Stimulated activated naive CD8-positive, alpha-beta T cell treated with anti-CD3 and anti-CD28 coated beads, Interleukin-15, Interleukin-2, amounts not matched to agents 100 ng/mL and 50 ng/mL, for 24 hours (primary cell): ENCODE data around the gene WSCD1.

ENCODE experiments used
- H3K27ac Mint-ChIP-seq: one replicate; pipeline ENCODE4 v1.8.0; 2021; ENCODE audit warnings: mild to moderate bottlenecking, mixed read lengths
- H3K27me3 Mint-ChIP-seq: one replicate; pipeline ENCODE4 v1.8.0; 2021; ENCODE audit warnings: mixed read lengths
- H3K36me3 Mint-ChIP-seq: one replicate; pipeline ENCODE4 v1.8.0; 2021; ENCODE audit warnings: low read depth, mixed read lengths
- H3K4me1 Mint-ChIP-seq: one replicate; pipeline ENCODE4 v1.8.0; 2021; ENCODE audit warnings: low read depth, mixed read lengths
- H3K4me3 Mint-ChIP-seq: one replicate; pipeline ENCODE4 v1.8.0; 2021; ENCODE audit warnings: mild to moderate bottlenecking, mixed read lengths
- H3K9me3 Mint-ChIP-seq: one replicate; pipeline ENCODE4 v1.8.0; 2021; ENCODE audit warnings: mixed read lengths

Gene WSCD1

DNA sequence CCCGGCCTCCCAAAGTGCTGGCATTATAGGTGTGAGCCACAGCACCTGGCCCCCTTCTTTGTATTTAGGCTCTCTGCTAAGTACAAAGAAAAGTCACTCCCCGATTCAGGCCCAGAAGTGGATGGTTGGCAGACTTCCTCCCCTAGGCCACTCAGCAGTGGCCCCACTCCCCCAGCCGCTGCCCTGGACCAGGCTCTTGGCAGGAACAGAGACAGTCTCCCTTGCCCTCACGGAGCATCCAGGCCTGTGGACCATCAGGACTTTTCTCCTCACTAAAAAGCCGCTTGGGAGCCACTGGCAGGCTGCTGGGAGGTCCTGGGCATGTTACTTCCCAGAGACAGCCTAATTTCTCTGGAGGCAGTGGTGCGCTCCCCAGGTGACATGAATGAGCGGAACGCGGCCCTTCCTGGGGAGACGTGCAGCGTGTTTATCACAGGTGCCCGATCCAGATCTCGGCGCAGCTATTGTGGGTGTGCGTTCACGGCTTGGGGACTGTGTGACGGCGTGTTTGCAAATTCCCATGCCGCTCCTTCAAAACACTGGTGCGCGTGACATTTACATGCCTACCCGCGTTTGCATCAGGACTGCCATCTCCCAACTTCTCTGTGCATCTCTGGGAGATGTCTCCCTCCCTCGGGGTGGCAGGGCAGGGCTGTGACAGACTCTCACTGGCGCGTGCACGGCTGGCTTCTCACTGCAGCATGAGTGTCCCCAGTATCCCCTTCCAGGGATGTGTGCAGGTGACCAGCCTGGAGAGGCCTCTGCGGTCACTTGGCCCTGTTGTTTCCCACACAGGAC, 16.6 kb downstream of the WSCD1 start:
- Mint-ChIP-seq H3K27ac (no peak overlapping the region), H3K4me1 (no peaks in the 10 kb centered on the region), H3K36me3 (no peaks in the 10 kb centered on the region), H3K4me3 (no peak overlapping the region), H3K9me3 (no peaks in the 10 kb centered on the region), H3K27me3 (no peaks in the 10 kb centered on the region)

DNA sequence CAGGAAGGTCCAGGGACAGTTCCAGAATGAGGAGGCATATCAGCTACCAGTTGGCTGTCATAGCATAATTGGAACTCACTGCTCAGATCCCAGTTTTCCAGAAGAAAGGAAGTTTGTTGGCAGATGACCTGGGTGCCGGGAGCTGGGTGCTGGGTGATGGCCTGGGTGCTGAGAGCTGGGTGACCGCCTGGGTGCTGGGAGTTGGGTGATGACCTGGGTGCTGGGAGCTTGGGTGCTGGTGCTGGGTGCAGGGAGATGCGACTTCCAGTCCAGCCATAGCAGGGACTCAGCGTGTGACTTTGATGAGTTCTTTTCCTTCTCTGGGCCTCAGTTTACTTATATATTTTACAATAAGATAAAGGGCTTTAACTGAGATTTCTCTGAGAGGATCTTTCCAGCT, 18.0 kb downstream of the WSCD1 start:
- H3K4me1 Mint-ChIP-seq = no peaks in the 10 kb centered on the region
- H3K36me3 Mint-ChIP-seq = no peaks in the 10 kb centered on the region
- no peak overlapping the region for H3K4me3 Mint-ChIP-seq

DNA sequence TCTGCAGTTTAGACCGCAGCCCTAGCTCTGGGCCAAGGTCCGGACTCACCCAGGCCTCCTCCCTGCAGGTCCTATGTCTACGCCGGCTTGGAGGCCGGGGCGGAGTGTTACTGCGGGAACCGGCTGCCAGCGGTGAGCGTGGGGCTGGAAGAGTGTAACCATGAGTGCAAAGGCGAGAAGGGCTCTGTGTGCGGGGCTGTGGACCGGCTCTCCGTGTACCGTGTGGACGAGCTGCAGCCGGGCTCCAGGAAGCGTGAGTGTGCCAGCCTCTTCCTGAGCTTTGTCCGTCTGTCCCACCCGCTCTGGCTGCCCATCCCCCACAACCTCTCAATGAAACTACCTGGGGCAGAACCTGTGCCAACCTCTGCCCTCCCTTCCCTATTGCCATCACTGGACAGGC, 20.1 kb downstream of the WSCD1 start:
- Mint-ChIP-seq H3K4me1 (no peaks in the 10 kb centered on the region), H3K9me3 (no peaks in the 10 kb centered on the region), H3K27ac (no peak overlapping the region), H3K36me3 (no peaks in the 10 kb centered on the region), H3K27me3 (peaks cover 3% of the 10 kb centered on the region), H3K4me3 (no peak overlapping the region)

More for the DNA sequence above, 18.0 kb downstream of the WSCD1 start:
- Mint-ChIP-seq H3K27me3 (no peaks in the 10 kb centered on the region), H3K27ac (no peak overlapping the region), H3K9me3 (no peaks in the 10 kb centered on the region)

DNA sequence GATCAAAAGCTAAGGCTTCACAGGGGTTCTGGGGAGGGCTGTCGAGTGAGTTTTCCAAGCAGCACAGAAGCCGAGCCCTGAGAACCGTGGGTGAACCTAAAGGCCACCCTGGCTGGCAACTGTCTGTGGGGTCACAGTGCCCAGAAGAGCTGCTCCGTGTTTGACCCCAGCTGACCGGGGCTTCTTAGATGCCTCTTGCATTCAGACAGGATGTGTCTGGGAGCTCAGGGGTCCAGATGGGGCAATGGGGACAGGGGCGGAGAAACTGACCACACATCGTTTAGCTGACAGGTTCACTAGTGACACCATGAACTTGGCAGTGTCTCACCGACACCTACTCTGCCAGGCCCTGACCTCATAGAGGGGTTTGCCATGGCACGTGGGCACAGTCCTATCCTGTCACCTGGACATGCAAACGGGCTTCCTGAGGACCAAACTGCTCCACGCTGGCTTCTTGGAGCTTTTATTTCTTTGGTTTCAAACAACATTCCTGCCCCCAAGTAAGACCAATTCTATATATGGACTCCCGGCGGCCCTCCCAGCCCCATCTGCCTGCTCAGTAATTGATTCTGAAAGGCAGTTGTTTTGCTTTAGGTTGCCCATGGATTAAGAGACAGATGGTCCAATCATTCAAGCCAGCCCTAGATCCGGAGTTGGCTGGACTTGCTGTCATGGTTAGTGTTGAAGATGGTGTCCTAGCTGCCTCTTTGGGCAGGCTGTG, 22.2 kb downstream of the WSCD1 start:
- no peaks in the 10 kb centered on the region for H3K9me3 Mint-ChIP-seq
- H3K36me3 Mint-ChIP-seq = no peaks in the 10 kb centered on the region
- H3K4me1 Mint-ChIP-seq = no peaks in the 10 kb centered on the region
- no peak overlapping the region for H3K4me3 Mint-ChIP-seq
- H3K27me3 Mint-ChIP-seq = peaks cover 3% of the 10 kb centered on the region
- H3K27ac Mint-ChIP-seq = no peak overlapping the region

DNA sequence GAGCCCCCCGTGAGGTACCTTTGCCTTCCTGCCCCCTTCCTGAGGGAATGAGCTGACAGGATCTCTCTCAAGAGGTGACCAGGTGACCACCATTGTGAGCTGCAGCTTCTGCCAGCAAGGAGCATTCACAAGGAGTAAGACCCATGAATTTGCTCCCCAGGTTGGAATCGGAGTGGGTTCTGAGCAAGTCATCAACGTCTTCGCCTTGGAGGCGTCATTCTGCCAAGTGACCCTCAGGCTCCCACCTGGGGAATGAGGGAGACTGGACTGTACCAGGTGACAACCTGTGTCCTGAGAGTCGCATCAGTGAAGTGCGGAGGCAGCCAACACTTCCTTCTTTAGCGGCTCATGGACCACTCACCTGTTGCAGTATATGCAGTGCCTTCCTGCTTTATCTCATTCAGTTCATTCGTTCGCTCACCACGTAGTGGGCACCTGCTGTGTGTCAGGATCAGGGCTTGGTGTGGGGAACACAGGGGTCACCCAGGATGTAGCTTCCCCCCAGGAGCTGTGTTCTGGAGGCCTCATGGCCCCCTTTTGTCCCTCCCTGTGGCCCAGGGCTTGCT, 22.8 kb downstream of the WSCD1 start:
- H3K36me3 Mint-ChIP-seq = no peaks in the 10 kb centered on the region
- no peak overlapping the region for H3K4me3 Mint-ChIP-seq
- H3K27ac Mint-ChIP-seq = no peak overlapping the region
- peaks cover 3% of the 10 kb centered on the region for H3K27me3 Mint-ChIP-seq
- H3K4me1 Mint-ChIP-seq = no peaks in the 10 kb centered on the region
- no peaks in the 10 kb centered on the region for H3K9me3 Mint-ChIP-seq

DNA sequence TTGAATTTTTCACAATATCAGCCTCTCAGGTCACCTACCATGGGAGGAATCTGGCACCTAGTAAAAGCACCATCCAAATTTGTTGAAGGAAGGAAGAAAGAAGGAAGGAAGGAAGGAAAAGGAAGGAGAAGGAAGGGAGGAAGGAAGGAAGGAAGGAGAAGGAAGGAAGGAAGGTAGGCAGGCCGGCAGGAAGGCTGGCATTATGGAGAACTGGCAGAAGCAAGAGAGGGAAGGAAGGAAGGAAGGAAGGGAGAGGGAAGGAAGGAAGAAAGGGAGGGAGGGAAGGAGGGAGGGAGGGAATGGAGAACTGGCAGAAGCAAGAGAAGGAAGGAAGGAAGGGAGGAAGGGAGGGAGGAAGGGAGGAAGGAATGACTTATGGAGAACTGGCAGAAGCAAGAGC, 24.3 kb downstream of the WSCD1 start:
- H3K4me1 Mint-ChIP-seq = no peaks in the 10 kb centered on the region
- no peaks in the 10 kb centered on the region for H3K9me3 Mint-ChIP-seq
- H3K4me3 Mint-ChIP-seq = no peak overlapping the region
- H3K27me3 Mint-ChIP-seq = peaks cover 7% of the 10 kb centered on the region
- H3K27ac Mint-ChIP-seq = no peak overlapping the region
- no peaks in the 10 kb centered on the region for H3K36me3 Mint-ChIP-seq

DNA sequence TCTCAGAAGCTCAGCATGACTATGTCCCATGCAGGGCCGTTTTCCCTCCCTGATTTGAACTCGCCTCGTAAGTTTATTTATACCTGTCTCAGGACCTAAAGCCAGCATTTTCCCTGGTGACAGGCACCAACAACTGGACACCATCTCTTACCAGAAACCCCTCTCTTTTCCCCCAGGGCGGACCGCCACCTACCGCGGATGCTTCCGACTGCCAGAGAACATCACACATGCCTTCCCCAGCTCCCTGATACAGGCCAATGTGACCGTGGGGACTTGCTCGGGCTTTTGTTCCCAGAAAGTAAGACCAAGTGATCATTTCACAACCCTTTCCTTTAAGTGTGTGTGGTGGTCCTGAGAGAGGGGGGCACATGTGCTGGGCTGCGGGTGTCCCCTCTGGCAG, 24.7 kb downstream of the WSCD1 start:
- Mint-ChIP-seq H3K9me3 (no peaks in the 10 kb centered on the region), H3K36me3 (no peaks in the 10 kb centered on the region), H3K4me1 (no peaks in the 10 kb centered on the region), H3K4me3 (no peak overlapping the region), H3K27me3 (peaks cover 7% of the 10 kb centered on the region), H3K27ac (no peak overlapping the region)

DNA sequence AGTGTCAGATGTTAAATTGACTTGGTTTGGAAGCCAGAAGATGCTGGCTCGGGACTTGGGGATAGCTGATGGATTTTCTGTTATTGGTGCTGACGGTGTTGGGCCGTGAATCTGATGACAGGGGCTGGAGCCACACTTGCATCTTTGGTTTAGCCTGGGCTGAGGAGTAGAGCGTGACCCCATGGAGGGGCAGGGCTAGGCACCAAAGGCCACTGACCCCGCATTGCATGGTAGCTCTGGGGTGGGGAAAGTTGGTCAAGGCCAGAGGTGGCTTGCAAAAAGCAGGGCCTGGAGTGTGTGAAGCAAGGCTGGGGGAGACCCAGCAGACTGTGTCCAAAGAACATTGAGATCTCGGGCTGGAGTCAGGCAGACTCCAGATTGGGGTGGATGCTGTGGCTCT, 25.3 kb downstream of the WSCD1 start:
- no peak overlapping the region for H3K27ac Mint-ChIP-seq
- H3K9me3 Mint-ChIP-seq = no peaks in the 10 kb centered on the region
- no peak overlapping the region for H3K4me3 Mint-ChIP-seq
- no peaks in the 10 kb centered on the region for H3K36me3 Mint-ChIP-seq
- H3K27me3 Mint-ChIP-seq = peaks cover 7% of the 10 kb centered on the region
- no peaks in the 10 kb centered on the region for H3K4me1 Mint-ChIP-seq

DNA sequence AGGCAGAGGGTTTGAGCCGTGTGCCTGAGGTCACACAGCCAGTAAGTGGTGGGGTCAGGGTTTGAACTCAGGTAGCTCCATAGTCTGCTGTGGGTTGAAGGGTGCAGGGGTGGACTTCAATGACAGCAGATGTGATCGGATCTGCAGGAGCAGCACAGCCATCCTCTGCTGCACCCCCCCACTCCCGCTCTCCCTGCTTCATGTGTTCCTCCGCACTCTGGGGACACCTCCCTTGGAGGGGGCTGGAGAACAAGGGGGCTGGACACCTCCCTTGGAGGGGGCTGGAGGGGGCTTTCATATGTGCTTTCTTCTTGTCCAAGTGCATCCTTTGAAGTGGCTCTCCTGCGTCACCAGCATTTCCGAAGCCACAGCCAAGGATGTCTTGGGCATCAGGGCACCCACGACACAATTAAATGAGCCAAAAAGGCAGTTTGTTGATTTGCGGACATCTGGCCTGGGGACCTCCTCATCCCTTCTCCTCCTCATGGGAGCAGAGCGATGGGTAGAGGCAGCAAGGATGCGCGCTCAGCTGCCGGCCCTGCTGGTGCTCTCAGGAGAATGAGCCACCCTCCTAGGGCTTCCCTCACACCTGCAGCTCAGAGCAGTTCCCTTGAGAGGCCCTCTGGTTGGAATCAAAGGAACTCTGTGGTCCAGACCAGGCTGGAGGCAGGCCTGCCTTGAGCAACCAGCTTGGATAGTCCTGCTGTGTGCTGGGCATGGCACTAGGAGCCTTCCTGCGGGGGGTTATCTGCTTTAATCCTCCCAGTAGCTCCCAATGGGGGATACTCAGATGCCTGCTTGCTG, 26.2 kb downstream of the WSCD1 start:
- Mint-ChIP-seq H3K27ac (no peak overlapping the region), H3K36me3 (no peaks in the 10 kb centered on the region), H3K9me3 (no peaks in the 10 kb centered on the region), H3K27me3 (peaks cover 12% of the 10 kb centered on the region), H3K4me3 (no peak overlapping the region), H3K4me1 (no peaks in the 10 kb centered on the region)

DNA sequence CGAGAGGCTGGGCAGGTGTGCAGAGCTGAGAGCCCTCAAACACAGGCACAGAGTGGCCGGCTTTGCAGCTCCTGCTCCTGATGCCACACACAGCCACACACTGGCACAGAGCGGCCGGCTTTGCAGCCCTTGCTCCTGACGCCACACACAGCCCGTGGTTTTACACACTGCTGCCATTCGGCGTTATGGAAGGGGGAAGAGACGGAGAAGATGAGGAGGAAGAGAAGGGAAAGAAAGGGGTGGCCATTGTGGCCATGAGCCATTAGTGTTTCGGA, 26.8 kb downstream of the WSCD1 start:
- Mint-ChIP-seq H3K36me3 (no peaks in the 10 kb centered on the region), H3K4me3 (no peak overlapping the region), H3K27me3 (peaks cover 12% of the 10 kb centered on the region), H3K9me3 (no peaks in the 10 kb centered on the region), H3K4me1 (no peaks in the 10 kb centered on the region), H3K27ac (no peak overlapping the region)

DNA sequence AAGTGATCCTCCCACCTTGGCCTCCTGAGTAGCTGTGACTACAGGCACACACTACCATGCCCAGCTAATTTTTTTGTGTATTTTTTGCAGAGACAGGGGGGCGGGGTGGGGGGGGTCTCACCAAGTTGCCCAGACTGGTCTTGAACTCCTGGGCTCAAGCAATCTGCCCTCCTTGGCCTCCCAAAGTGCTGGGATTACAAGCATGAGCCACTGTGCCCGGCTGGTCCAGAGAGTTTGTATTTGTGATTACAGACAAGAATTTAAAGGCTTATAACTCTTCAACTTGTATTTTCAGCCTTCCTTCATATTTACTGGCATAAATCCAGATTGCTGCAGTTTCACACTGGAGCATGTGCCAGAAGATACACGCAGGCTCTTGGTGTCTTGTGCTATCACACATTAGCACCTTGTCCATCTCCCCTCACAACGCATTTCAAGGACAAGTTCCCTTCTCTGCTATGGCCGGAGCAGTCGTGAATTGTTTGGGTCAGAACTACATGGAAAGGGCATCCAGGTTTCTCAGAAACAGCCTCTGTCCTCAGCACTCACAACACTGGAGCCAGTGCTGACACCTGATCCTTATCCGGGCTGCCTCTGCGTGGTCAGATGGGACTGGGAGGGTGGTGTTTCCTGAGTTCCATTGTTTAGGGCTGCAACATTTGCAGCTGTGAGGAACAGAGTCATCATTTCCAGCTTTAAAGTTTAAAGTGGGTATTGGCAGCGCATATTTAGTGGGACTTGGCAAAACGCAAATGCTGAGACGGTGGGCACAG, 28.1 kb downstream of the WSCD1 start:
- H3K4me3 Mint-ChIP-seq = no peak overlapping the region
- no peaks in the 10 kb centered on the region for H3K4me1 Mint-ChIP-seq
- H3K36me3 Mint-ChIP-seq = no peaks in the 10 kb centered on the region
- no peak overlapping the region for H3K27ac Mint-ChIP-seq
- no peaks in the 10 kb centered on the region for H3K9me3 Mint-ChIP-seq
- H3K27me3 Mint-ChIP-seq = peaks cover 12% of the 10 kb centered on the region

DNA sequence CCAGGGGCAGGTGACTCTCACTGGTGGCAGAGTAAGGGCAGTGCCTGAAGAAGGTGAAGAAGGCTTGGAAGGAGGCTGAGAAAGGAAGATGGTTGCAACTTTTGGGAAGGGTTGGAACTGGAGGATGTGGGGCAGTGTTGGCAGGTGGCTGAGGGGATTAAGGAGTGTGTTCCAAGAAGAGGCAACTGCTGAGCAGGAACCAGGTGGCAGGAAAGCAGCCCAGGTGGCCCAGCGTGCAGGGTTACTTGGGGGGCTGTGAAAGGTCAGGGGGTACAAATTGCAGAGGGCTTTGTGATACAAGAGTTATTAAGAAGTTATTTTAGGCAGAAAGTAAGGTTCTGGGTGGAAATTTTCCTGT, 28.6 kb downstream of the WSCD1 start:
- Mint-ChIP-seq H3K27me3 (peaks cover 9% of the 10 kb centered on the region), H3K4me3 (no peak overlapping the region), H3K27ac (no peak overlapping the region), H3K9me3 (no peaks in the 10 kb centered on the region), H3K4me1 (no peaks in the 10 kb centered on the region), H3K36me3 (no peaks in the 10 kb centered on the region)

DNA sequence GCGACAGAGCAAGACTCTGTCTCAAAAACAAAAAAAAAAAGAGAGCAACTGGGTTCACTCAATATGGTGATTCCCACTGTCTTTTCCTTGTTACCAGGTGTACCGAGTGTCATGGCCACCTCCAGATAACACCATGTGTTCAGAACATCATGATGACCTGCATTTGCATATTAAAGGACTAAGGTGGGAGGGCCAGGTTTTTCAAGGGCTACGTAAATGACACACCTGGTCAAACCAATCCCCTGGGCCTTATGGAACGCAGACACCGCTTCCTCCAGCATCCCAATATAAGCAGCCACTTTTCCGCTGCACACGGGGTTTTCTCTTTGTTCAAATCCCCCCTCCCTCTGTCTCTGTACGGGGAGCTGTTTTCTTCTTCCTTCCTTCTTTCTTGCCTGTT, 29.3 kb downstream of the WSCD1 start:
- no peak overlapping the region for H3K27ac Mint-ChIP-seq
- H3K4me3 Mint-ChIP-seq = no peak overlapping the region
- H3K4me1 Mint-ChIP-seq = no peaks in the 10 kb centered on the region
- no peaks in the 10 kb centered on the region for H3K36me3 Mint-ChIP-seq
- H3K27me3 Mint-ChIP-seq = peaks cover 9% of the 10 kb centered on the region
- no peaks in the 10 kb centered on the region for H3K9me3 Mint-ChIP-seq

DNA sequence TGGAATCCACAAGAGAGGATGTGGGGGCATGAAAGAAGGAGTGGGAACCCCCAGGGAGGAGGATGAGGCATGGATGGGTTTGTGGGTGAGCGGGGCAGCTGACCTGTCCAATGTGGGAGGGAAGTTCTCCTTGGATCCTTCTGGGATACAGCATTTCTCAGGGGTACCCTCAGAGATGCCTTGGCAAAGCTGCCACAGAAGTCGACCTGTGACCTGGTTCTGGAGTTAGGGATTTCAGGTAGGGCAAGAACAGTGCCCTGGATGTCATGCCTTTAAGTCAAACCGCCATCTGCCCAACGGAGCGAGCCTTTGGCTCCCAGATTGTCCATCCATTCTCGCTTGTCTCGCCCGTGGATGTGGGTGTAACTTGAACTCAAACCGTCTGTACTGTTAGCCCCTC, 30.0 kb downstream of the WSCD1 start:
- no peak overlapping the region for H3K4me3 Mint-ChIP-seq
- peaks cover 10% of the 10 kb centered on the region for H3K27me3 Mint-ChIP-seq

More for the DNA sequence above, 30.0 kb downstream of the WSCD1 start:
- Mint-ChIP-seq H3K9me3 (no peaks in the 10 kb centered on the region), H3K27ac (no peak overlapping the region), H3K36me3 (no peaks in the 10 kb centered on the region), H3K4me1 (no peaks in the 10 kb centered on the region)
